HG03354 (cell line): ENCODE results near the gene FBXO44.

Experiments
- ATAC-seq: cut with Tn5 transposase; IDR thresholded peaks from one replicate; pipeline ENCODE4 v1.9.1; 2021; ENCODE audit warnings: mild to moderate bottlenecking; ENCODE audit not compliant: unreplicated experiment, poor library complexity, severe bottlenecking

FBXO44 gene

DNA sequence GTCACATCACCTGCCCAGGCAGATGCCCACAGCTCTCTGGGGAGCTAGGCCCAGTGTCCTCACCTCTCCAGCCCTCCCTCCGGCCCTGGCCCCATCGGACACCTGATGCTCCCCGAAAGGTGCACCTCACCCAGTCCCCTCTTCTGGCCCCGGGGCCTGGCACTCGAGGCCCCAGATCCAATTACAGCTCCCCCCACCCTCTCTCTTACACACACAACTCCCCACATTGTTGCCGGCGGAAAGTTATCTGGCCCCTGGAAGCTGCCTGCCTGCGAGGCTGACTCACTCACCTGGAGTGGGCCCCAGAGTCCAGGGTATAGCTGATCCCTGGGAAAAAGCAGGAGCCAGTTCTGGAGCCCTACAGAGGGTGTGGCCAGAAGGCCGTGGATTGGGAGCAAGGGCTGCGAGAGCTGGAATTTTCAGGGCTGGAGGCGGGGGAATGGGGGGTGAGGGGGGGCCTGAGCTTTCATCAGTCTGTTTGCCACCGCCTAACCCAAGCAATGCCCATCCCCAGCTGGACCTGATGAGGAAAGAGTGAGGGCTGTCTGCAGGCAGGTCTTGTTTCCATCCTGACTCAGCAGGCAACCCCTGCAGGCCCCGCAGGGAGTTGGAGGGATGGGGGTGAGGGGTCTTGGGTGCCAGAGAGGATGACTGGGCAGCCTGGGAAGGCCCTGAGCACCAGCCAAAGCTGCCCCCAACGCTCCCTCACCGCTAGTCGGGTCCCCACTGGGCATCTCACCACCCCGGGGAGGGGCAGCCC is 1.4 kb upstream of the FBXO44 start:
- ATAC-seq, result no peak

DNA sequence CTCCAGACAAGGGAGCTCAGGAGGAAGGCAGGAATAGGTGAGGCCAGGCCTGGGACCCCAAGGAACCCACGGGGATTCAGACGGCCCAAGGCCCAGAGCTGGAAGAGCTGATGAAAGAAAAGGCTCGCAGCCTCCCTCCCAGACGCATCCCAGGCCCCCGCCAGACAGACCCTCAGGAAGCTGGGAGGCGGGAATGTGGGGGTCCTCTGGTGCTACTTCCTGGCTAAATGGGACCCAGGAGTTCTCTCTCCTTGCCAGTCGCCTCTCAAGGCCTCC is 878 bp upstream of the FBXO44 start:
- no peak for ATAC-seq

DNA sequence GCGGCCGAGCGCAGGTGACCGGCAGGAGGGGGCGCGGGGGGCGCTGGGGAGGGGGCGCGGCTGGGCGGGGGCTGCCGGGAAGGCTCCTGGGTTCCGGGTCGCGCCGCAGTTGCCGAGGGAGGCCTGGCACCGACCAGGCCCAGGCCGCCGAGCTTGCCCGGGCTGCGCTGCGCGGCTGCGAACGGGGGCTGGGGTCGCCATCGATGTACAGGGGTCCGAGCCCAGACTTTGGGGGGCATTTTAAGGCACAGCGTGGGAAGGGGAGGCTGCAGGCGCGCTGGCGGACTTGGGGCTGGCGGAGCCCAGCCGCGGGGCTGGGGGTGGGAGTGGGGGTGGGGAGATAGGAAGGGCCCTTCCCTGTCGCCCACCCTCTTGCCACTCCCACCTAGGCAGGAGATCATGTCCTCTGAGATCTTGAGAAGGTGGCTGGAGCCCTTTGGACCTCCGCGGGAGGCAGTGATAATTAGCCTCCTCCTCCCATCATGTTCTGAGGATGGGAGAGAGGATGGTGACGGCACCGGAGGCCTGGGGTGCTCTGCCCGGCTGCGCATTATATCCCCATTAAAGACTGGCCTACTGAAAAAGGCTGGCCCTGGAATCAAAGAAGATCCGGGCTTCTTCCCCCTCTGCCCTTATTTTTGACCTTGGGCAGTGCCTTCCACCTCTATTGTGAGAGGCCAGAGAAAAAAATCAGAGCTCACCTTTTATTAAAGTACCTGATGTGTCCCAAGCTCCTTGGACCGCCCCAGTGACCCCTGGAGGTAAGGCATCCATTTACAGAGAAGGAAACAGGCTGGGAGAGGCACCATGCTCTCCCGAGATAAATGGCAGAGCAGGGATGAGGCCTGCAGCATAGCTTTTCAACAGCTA is 497 bp downstream of the FBXO44 start:
- ATAC-seq, result peak; percentile 41

GRCh38 chr1:11657654-11658053 is 3.0 kb downstream of the FBXO44 start:
- ATAC-seq, result no peak

- no peak for ATAC-seq
Observed at GRCh38 chr1:11658542-11658941, 3.9 kb downstream of the FBXO44 start.

DNA sequence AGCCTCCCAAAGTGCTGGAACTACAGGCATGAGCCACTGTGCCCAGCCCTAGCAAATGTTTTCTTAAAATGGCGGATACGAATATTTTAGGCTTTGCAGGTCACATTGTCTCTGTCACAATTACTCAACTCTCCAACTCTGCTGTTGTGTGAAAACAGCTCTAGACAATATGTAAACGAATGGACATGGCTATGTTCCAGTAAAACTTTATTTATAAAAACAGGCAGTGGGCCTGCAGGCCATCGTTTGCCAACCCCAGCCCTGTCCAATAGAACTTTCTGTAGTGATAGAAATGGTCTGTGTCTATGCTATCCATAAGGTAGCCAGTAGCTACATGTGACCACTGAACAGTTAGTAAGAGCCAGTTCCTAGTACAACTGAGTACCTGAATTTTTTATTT is 5.1 kb downstream of the FBXO44 start:
- no peak for ATAC-seq

DNA sequence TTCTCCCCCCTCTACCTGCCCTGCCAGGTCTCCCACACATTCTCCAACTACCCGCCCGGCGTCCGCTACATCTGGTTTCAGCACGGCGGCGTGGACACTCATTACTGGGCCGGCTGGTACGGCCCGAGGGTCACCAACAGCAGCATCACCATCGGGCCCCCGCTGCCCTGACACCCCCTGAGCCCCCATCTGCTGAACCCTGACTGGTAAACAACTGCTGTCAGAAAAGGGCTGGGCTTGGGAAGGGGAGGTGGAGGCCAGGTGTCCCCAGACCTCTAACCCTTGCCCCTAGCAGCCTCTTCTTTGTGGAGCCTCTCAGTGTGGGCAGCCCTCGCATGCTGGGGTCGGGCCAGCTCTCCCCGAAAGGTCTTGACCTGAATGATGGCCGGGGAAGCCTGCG is 6.4 kb downstream of the FBXO44 start:
- ATAC-seq, result no peak

- ATAC-seq, result peak; percentile 64
Observed at GRCh38 chr1:11664336-11665065, 9.8 kb downstream of the FBXO44 start.

- no peak for ATAC-seq
Observed at GRCh38 chr1:11668516-11668915, 13.8 kb downstream of the FBXO44 start.

DNA sequence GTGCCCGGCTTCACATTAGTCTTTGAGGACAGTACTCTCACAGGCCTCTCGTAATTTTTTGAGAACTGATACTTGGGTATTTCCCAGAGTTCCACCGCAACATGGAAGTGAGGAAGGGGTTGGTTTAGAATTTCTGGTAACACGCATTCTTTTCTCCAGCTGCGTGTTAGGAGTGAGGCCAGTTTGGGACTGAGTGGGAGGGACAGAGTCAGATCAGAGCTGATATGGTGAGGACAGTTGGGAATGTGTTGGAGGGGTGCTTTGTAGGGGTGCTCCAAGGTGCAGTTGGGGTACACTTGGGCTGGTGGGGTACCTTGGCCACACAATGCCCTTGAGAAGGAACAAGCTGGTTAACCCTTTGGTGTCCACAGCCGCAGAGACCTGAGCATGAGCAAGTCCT is 16.1 kb downstream of the FBXO44 start:
- ATAC-seq, result no peak

DNA sequence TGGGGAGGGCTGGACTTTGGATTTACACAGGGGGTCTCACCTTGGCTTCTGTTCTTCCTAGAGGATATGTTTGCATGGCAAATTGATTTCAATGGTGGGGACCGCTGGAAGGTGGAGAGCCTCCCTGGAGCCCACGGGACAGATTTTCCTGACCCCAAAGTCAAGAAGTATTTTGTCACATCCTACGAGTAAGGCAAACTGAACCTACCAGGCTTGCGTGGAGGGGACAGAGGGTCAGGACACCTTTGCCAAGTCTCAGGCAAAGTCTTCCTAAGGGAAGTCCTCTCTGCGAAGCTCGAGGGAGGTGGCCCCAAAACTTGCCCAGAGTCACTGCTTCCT is 16.5 kb downstream of the FBXO44 start:
- ATAC-seq, result no peak

GRCh38 chr1:11671544-11672286 is 17.0 kb downstream of the FBXO44 start:
- ATAC-seq, result no peak

DNA sequence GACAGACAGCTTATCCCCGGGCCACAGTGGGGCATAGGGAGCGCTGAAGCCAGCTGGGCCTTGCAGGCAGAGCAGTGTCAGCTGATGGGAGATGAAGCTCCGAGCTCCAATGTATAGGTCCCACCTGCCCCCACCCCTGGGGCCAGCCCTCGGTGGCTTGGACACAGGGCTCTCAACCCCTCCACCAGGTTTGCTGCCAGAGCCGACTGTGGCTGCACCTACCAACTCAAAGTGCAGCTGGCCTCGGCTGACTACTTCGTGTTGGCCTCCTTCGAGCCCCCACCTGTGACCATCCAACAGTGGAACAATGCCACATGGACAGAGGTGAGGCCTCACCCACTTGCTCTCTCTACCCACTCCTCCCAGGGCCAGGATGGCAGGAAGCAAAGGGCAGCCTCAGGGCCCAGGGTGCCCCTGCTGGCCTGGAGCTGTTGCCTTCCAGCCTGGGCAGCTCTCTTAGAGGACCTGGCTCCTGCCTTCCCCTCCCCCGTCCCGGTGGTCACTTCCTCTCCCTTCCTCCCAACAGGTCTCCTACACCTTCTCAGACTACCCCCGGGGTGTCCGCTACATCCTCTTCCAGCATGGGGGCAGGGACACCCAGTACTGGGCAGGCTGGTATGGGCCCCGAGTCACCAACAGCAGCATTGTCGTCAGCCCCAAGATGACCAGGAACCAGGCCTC is 18.6 kb downstream of the FBXO44 start:
- ATAC-seq, result no peak

DNA sequence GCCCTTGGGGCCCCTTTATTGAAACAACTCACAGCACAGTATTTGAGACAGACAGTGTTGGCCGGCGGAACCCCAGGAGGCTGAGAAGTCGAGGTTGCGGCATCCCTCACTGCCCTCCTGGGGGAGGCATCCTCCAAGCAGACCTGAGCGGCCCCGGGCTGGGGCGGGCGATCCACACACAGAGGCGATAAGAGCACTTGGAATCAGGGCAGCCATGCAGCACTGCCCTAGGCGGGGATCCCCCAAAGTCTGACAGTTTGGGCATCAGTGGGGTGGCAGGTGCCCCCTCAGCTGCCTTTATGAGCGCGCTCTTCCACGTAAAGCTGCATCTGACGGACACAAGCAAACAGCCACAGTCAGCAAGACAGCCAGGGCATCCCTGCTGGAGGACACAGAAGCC is 19.8 kb downstream of the FBXO44 start:
- ATAC-seq, result no peak

GRCh38 chr1:11675325-11675724 is 20.6 kb downstream of the FBXO44 start:
- ATAC-seq, result no peak

- ATAC-seq, result no peak
Observed at GRCh38 chr1:11676386-11677103, 21.9 kb downstream of the FBXO44 start.

GRCh38 chr1:11678442-11678841 is 23.8 kb downstream of the FBXO44 start:
- no peak for ATAC-seq

DNA sequence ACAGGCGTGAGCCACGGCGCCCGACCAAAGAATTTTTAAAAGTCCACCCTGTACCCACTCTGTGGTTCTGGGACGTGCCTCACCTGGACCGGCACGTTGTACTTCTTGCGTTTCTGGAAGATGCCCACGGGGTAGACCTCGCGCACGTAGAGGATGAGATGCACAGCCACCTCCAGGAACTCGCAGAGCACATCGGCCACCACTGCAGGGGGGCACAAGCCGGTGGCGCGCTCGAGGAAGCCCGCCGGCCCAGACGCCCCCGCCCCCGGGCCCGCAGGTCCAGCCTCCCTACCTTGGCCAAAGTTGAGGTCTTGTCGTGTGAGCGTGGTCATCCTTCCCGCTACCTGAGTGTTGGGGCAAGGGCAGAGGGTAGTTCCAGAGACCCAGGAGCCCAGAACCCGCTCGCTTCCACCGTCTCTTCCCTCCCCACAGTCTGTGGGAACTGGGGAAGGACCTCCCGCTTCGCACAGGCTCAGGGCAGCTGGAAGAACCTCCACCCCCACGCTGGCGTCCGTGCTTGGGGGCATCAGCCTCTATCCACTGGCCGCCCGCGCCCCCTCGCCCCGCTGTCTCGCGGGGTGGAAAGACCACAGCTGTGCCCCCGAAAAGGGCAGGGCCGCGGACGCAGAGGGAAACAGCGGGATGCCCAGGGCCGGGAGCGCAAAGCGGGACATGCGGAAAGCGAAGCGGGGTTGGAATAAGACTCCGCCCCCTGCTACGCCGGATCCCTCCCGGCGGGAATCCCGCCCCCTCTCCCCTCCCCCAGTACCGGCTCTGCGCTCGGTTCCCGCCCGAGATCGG is 25.8 kb downstream of the FBXO44 start:
- peak; percentile 29 for ATAC-seq
